ENCODE data around the gene SOWAHC.

SOWAHC gene

DNA sequence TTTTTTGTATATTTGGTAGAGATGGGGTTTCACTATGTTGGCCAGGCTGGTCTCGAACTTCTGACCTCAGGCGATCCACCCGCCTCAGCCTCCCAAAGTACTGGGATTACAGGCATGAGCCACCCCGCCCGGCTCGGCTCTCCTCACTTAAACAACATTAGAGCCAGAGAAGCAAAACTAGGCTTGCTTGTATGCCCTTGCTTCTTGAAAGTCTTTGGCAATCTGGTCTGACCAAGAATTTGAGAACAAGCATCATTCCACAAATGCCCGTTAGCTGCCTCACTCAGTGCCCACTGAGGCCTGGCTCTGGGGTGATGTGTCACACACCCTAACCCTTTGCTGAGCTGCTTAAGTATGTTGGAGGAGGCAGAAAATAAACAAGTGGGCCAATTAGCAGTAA lies 33.5 kb downstream of the SOWAHC start:
- DNase-seq: no peak

DNA sequence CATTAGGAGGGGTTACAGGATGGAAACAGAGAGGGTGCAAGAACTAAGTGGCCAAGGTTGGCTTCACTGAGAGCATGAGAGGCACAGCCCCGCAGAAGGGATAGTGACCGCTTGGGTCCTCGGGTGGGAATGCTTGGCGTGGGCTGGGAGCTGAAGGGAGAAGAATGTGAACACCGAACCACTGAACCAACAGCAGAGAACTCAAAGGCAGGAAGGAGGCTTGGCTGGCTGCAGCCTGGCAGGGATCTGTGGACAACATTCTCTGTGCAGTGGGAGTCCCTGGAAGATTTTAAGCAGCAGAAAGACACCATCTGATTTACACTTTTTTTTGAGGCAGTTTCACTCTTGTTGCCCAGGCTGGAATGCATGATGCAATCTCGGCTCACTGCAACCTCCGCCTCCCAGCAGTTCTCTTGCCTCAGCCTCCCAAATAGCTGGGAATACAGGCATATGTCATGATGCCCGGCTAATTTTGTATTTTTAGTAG lies 33.9 kb downstream of the SOWAHC start:
- DNase-seq: no peak

DNA sequence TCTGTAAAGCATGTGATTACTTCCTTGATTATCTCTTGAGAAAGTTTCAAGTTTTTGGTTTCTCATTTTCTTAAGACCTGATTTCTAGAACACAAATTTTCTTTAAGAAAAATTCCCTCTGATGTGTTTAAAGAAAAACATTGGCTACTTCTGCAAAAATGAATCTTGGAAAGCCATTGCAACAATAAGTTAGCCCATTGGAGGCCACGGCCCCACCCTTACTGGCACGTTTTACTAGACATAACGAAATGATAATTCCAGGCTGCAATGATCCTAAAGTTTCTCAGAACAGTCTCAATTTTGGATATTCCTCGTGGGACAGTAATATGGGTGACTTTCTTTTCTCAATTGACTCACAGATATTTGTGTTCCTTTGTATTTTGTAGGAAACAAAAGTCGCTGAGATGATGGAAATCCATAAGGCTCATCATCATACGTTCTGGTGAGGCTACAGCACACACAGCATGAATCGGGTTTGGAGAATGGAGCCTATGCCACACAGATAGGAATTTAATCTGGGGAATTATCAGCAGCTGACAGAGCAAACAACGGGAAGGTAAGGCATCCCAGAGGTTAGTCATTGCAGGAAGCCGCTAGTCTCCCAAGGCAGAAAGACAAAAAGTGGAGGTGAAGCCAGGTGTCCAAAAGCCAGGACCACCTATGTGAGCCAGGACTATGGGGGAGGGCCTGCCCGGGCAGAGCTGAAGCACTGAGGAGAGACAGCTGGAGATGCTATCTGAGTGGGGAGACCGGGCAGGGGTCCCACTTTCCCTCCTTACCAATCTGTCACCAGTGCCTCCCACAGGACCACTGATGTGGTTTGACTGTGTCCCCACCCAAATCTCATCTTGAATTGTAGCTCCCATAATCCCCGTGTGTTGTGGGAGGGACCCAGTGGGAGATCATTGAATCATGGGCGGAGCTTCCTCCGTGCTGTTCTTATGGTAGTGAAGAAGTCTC lies 35.9 kb downstream of the SOWAHC start:
- no peak for DNase-seq

DNA sequence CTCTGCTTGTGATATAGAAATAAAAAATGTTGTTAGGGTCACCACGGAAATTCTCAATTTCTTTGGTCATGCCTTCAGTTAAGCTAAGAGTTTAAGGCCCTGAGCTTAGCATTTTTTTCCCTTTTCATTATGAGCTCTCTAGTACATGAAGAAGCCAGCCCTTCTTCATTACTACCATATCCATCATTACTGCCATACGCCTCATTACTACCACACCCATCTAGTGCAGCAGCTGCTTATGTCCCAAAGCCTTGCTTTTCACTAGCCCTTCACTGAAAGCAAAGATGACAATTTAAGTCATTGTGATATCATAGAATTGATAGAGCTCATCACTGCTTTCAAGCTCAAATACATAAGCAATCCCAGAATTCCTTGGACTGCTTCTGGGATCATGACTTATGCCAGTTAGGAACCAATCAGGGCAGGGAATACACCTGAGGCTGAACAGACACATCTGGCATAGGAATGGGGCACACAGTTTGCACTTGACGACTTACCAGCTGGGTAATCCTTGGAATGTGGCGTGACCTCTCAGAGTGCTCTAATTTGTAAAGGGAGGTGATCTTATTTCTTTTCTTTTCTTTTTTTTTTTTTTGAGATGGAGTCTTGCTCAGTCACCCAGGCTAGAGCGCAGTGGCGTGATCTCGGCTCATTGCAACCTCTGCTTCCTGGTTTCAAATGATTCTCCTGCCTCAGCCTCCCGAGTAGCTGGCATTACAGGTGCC lies 40.3 kb downstream of the SOWAHC start:
- no peak for DNase-seq

DNA sequence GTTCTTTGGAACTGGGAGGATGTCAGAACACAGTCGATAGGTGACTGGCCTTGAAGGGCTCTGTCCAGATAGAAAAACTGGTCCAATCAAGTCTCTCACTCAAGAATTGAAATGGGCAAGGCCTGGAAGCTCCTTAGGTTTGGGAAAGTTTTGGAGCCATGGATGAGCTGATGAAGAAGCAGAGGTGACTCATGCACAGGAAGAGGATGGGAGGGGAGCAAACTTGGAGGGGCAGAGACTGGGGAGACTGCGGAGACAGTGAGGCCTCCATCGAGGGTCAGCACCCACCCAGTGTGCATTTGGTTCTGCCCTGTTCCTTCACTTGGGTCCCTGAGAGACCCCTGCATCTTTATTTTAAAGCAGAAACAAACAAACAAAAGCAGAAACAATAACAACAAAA lies 41.1 kb downstream of the SOWAHC start:
- DNase-seq: no peak

DNA sequence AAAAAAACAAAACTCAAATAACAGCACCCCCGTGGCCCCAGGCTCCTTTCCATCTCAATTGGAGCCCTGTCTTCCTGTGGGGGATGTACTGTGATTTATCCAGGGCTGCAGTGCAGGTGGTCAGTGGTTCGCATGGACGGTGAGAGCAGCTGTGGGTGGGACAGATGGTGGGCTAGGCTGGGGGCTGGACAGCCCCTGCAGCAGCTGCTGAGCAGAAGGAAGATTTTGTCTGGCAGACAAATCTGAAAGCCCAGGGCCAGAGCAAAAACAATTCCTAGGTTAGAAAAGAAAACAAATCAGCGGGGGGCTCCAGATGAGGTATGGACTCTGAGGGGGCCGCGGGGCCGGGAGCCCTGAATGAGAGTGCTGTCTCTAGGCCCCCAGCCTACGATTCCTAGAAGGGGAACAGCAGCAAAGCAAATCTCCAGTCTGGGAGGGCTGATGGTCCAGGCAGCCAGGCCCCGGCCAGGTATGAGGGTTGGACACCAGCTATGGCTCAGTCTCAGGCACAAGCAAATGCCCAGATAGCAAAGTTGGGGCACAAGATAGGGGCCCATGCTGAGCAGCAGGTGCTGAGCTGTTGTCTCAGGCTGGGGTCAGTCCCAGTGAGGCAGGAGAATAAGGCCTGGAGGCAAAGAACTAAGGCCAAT lies 45.4 kb downstream of the SOWAHC start:
- DNase-seq: no peak

DNA sequence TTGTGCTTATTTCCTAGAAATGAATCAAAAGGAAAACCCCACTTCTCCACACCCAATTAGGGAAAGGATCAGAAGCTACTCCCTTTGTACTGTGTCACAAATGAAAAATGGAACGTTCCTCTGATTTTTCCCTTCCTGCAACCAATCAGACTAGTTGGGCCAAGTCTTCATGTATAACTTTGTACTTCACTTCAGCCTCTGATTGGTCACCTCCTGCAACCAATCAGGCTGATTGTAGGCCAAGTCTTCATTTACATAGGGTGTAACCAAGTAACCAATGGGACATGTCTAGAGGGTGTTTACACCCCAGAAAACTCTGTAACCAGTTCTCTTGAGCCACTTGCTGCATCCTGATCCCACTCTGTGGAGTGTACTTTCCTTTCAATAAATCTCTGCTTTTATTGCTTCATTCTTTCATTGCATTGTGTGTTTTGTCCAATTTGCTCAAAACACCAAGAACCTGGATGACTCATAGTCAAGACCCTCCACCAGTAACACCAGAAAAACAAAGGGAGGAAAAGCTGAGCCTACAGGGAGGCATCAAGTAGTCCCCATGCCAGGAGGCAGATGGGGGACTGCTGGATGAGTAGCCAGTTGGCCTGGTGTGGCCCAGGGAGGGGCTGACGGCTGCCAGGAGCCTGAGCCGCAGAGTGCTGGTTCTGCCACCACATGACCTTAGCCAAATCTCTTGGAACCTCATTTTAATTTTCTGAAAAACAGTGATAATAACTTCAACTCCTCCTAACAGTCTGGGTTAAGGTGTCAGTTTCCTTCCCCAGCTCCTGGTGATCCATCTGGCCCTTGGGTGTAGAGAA lies 46.1 kb downstream of the SOWAHC start:
- no peak for DNase-seq

DNA sequence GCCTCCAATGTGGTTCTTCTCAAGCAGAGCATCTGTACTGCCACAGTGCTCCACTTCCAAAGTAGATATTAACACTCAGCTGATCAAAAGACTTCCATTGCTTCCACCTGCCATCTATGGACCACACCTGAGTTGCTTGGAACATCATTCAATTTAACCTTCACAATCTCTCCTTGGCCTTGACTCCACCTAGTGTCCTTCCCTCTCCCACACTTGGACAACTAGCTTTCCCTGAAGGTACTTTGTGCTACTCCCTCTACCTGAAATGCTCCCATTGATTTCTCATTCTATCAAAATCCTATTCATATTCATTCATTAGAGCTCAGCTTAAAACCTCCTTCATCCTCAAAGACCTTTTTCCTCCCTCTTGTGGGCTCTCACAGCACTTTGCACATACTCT lies 48.7 kb downstream of the SOWAHC start:
- DNase-seq: no peak

DNA sequence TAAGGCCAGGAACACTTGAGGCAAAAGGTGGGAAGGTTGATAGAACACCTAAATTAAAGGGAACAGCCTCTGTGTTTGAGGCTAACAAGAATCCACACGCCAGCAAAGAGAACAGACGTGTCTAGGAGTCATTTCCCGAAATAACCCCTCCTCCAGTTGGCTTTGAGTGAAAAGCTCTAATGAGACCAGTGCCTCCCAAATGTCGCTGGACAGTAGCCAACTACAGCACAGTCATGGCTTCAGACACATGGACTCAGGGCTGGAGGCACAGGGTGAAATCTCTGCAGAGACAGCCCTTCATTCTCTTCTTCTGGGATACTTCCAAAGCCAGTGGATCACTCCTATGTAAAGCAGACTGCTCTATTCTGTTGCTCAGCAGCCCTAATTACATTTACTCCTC lies 49.6 kb downstream of the SOWAHC start:
- DNase-seq: no peak

DNA sequence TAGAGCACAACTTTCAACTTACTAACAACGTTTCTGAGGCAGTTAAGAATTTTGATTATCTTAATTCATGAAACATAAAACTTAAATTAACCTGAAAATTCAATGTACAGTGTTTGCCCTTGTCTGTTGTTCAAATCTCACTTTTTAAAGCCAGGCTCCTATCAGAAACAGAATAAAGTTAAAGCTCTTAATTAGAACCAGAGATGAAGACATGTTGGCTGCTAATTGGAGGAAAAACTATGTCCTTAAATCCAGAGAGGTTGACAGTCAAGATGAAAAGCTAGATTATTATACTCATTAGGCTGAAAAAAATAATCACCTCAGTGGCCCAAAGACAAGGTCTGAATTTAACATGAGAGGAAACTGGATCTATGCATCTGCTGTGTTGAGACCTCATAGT lies 52.3 kb downstream of the SOWAHC start:
- DNase-seq: no peak
